ENCODE results near the gene UBN1.

Gene UBN1

DNA sequence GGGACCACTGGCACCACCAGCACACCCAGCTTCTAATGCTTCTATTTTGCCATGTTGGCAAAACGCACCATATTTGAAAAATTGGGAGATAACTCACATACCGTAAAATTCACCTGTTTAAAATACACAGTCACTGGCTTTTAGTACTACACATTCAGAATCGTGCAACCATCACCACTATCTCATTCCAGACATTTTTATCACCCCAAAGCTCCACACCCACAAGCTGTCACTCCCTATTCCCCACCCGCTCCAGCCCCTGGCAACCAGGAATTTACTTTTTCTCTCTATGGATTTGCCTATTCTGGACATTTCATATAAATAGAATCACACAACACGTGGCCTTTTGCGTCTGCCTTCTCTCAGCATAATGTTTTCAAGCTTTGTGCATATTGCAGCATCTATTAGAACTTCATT lies 64.7 kb downstream of the UBN1 start:
- Histone ChIP-seq H3K27ac (ENCODE audit: extremely low read depth, low read depth, low read length) (no peak overlapping the region), H3K4me1 (ENCODE audit: control insufficient read depth, insufficient read depth, low read length) (no peaks in the 10 kb centered on the region), H3K36me3 (ENCODE audit: control insufficient read depth in 2 of 2, insufficient read depth in 1 of 2, low read length in 2 of 2) (no peaks in the 10 kb centered on the region), H3K9me3 (ENCODE audit: control insufficient read depth, insufficient read depth, low read depth, low read length) (no peaks in the 10 kb centered on the region), H3K4me3 (ENCODE audit: low read depth, low read length) (no peak overlapping the region)
- ChIA-PET POLR2A (interaction anchor here (0.7 kb wide), 1 partner anchor 99 kb away, joined by 5 read pairs; no protein-coding TSS in a partner anchor), CTCF (interaction anchor here (0.7 to 1.4 kb wide), 2 partner anchors 11 to 44 kb away, joined by 3 to 4 read pairs; no protein-coding TSS in a partner anchor)
- peak; percentile 12; the same call in 1 of the 2 replicates for TF ChIP-seq ZNF146 (tag by site-specific recombination; IDR thresholded peaks at IDR 0.05)
- TF ChIP-seq, protein P1, sequence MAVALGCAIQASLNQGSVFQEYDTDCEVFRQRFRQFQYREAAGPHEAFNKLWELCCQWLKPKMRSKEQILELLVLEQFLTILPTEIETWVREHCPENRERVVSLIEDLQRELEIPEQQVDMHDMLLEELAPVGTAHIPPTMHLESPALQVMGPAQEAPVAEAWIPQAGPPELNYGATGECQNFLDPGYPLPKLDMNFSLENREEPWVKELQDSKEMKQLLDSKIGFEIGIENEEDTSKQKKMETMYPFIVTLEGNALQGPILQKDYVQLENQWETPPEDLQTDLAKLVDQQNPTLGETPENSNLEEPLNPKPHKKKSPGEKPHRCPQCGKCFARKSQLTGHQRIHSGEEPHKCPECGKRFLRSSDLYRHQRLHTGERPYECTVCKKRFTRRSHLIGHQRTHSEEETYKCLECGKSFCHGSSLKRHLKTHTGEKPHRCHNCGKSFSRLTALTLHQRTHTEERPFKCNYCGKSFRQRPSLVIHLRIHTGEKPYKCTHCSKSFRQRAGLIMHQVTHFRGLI (tag by site-specific recombination; IDR thresholded peaks at IDR 0.05): no peak
- no peak for TF ChIP-seq ZBTB48 (tag by site-specific recombination; IDR thresholded peaks at IDR 0.05)
- peak; percentile 75 for TF ChIP-seq KLF1 (tag by site-specific recombination; IDR thresholded peaks at IDR 0.05)
- no peak for TF ChIP-seq ZNF266 (tag by site-specific recombination; IDR thresholded peaks at IDR 0.05; ENCODE audit: low read depth)

GRCh38 chr16:4913130-4913773 lies 66.0 kb downstream of the UBN1 start:
- ChIA-PET POLR2A (no interaction called here), CTCF (no interaction called here)
- TF ChIP-seq REPIN1 (tag by site-specific recombination; IDR thresholded peaks at IDR 0.05; ENCODE audit: low read depth): no peak
- peak; percentile 69 for TF ChIP-seq PRDM10 (tag by site-specific recombination; IDR thresholded peaks at IDR 0.05)
- no peaks in the 10 kb centered on the region for H3K4me1 ChIP-seq (ENCODE audit: control insufficient read depth, insufficient read depth, low read length)
- no peaks in the 10 kb centered on the region for H3K36me3 ChIP-seq (ENCODE audit: control insufficient read depth in 2 of 2, insufficient read depth in 1 of 2, low read length in 2 of 2)
- H3K9me3 ChIP-seq (ENCODE audit: control insufficient read depth, insufficient read depth, low read depth, low read length): no peaks in the 10 kb centered on the region
- no peak overlapping the region for H3K27ac ChIP-seq (ENCODE audit: extremely low read depth, low read depth, low read length)
- no peak overlapping the region for H3K4me3 ChIP-seq (ENCODE audit: low read depth, low read length)

DNA sequence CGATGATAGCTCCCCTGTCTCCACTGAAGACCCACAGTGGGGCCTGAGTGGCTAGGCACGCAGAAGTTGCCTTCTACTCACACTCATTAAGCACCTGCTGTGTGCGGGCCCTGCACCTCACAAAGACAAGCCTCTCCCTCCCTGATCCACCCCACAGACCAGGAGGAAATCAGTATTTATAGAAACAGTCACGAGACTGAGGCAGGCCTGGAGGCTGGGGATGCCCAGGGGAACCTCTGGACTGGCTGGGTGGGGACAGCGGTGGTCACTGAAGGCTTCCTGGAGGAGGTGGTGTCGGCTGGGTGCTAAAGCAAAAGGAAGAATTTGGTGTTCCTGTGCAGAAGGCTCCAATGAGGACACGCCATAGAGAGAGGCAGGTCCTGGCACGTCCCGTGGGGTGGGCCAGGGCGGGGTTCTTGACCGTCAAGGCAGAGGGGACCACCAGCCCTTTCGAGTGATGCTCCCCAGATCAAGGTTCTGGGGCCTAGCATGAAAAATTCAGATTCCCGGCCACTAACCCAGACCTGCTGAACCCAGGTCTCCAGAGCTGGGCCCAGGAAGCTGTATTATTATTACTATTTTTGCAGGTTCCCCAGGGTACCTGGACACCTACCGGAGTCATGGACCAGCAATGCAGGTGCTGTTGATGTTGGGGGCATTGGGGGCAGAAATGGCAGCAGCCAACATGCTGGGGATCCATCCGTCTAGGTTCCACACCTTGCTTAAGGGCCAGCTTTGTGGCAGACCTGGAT lies 66.7 kb downstream of the UBN1 start:
- Histone ChIP-seq H3K9me3 (ENCODE audit: control insufficient read depth, insufficient read depth, low read depth, low read length) (no peaks in the 10 kb centered on the region), H3K36me3 (ENCODE audit: control insufficient read depth in 2 of 2, insufficient read depth in 1 of 2, low read length in 2 of 2) (no peaks in the 10 kb centered on the region), H3K27ac (ENCODE audit: extremely low read depth, low read depth, low read length) (no peak overlapping the region), H3K4me3 (ENCODE audit: low read depth, low read length) (no peak overlapping the region), H3K4me1 (ENCODE audit: control insufficient read depth, insufficient read depth, low read length) (no peaks in the 10 kb centered on the region)
- CTCF ChIA-PET: no interaction called here
- POLR2A ChIA-PET: no interaction called here
- peak; percentile 59 for TF ChIP-seq ZBTB20 (tag by site-specific recombination; IDR thresholded peaks at IDR 0.05)
- TF ChIP-seq OSR2 (tag by site-specific recombination; IDR thresholded peaks at IDR 0.05): no peak

DNA sequence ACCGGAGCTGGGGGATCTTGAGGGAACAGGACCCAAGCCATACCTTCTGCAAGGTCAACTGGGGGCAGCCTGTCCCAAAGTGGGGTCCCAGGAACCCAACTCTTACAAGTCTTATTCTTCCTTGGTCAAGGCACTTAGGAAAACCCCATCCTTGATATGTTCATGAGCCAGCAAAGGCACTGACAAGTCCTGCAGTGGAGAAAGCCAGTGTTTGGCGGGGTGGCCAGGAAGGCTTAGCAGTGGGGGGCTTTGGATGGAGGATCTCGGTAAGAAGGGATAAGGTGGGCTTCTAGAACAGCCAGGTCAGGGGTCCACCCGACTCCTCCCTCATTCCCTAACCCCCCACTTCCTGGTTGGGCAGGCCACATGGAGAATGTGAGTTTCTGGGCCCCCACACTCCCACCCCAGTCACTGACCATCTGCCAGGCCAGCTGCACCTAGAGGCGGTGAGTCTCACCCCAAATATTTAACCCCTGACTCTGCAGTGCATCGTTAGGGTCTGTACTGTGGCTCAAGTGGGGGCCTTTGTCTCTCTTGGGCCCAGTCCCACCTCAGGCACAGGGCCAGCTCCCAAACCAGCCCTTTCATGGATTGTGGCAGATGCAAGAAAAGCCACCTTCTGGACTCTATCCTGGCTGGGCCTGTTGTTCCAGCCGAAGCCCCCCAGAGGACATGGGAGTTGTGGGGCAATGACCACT lies 67.4 kb downstream of the UBN1 start:
- no peaks in the 10 kb centered on the region for H3K4me1 ChIP-seq (ENCODE audit: control insufficient read depth, insufficient read depth, low read length)
- ChIA-PET CTCF (no interaction called here), POLR2A (no interaction called here)
- H3K4me3 ChIP-seq (ENCODE audit: low read depth, low read length): no peak overlapping the region
- no peaks in the 10 kb centered on the region for H3K9me3 ChIP-seq (ENCODE audit: control insufficient read depth, insufficient read depth, low read depth, low read length)
- H3K36me3 ChIP-seq (ENCODE audit: control insufficient read depth in 2 of 2, insufficient read depth in 1 of 2, low read length in 2 of 2): no peaks in the 10 kb centered on the region
- TF ChIP-seq, protein P2, sequence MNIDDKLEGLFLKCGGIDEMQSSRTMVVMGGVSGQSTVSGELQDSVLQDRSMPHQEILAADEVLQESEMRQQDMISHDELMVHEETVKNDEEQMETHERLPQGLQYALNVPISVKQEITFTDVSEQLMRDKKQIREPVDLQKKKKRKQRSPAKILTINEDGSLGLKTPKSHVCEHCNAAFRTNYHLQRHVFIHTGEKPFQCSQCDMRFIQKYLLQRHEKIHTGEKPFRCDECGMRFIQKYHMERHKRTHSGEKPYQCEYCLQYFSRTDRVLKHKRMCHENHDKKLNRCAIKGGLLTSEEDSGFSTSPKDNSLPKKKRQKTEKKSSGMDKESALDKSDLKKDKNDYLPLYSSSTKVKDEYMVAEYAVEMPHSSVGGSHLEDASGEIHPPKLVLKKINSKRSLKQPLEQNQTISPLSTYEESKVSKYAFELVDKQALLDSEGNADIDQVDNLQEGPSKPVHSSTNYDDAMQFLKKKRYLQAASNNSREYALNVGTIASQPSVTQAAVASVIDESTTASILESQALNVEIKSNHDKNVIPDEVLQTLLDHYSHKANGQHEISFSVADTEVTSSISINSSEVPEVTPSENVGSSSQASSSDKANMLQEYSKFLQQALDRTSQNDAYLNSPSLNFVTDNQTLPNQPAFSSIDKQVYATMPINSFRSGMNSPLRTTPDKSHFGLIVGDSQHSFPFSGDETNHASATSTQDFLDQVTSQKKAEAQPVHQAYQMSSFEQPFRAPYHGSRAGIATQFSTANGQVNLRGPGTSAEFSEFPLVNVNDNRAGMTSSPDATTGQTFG (tag by site-specific recombination; IDR thresholded peaks at IDR 0.05; ENCODE audit: borderline replicate concordance): no peak
- TF ChIP-seq ZNF239 (tag by site-specific recombination; IDR thresholded peaks at IDR 0.05): peak; percentile 99
- peak; percentile 79 for TF ChIP-seq PRDM4 (tag by site-specific recombination; IDR thresholded peaks at IDR 0.05)
- no peak for TF ChIP-seq ZBTB1 (tag by site-specific recombination; IDR thresholded peaks at IDR 0.05)
- H3K27ac ChIP-seq (ENCODE audit: extremely low read depth, low read depth, low read length): no peak overlapping the region

Measured in HEK293 (cell line).